Kidney epithelial cell (primary cell): Measurements from ENCODE around the gene CD79B. TPM values are rescaled to one million over a fixed set of nuclear protein-coding genes. Genes with fewer than 3 reads are reported as not detected.

Source experiments
- DNase-seq: peaks from one replicate; pipeline ENCODE4 v3.0.0-alpha.2; 2010; ENCODE audit warnings: low read depth
- H3K27me3 ChIP-seq: 2 replicates; pipeline ENCODE4 v1.6.0; 2011; ENCODE audit warnings: low read length; ENCODE audit not compliant: control insufficient read depth, insufficient read depth
- H3K36me3 ChIP-seq: 2 replicates; pipeline ENCODE4 v1.5.1; 2011; ENCODE audit warnings: low read length; ENCODE audit not compliant: control insufficient read depth, insufficient read depth
- H3K4me3 ChIP-seq: 2 replicates; pipeline ENCODE4 v1.5.1; 2011; ENCODE audit warnings: low read depth, mild to moderate bottlenecking, control low read depth, low read length
- CTCF ChIP-seq: IDR thresholded peaks from 2 replicates; pipeline ENCODE4 v1.5.1; 2011; ENCODE audit warnings: mild to moderate bottlenecking, moderate library complexity, low read length, control low read depth, inconsistent platforms; ENCODE audit not compliant: insufficient read depth, poor library complexity, severe bottlenecking
- total RNA-seq: library from RNA; depleted of rRNA; stranded (reverse); fragments of >200 nt; gene quantifications from 2 replicates; pipeline ENCODE4 v1.2.3, GENCODE V29; 2015

Gene CD79B
- total RNA-seq, 1 donor from 2014 or later, result not detected

- H3K27me3 ChIP-seq, result peaks cover 1% of the 10 kb centered on the region
- H3K36me3 ChIP-seq, result no peaks in the 10 kb centered on the region
- no peak for DNase-seq
- no peak overlapping the region for H3K4me3 ChIP-seq
- no peak for TF ChIP-seq CTCF
Observed at GRCh38 chr17:63966646-63967264, 34.6 kb upstream of the CD79B start.

GRCh38 chr17:63963123-63963522 is 31.0 kb upstream of the CD79B start:
- peaks cover 13% of the 10 kb centered on the region for H3K27me3 ChIP-seq
- no peaks in the 10 kb centered on the region for H3K36me3 ChIP-seq
- TF ChIP-seq CTCF, result no peak
- H3K4me3 ChIP-seq, result no peak overlapping the region
- DNase-seq, result no peak

GRCh38 chr17:63962298-63962744 is 30.2 kb upstream of the CD79B start:
- DNase-seq, result no peak
- Histone ChIP-seq H3K27me3 (peaks cover 13% of the 10 kb centered on the region), H3K36me3 (no peaks in the 10 kb centered on the region), H3K4me3 (no peak overlapping the region)
- TF ChIP-seq CTCF, result no peak

GRCh38 chr17:63961355-63962212 is 29.5 kb upstream of the CD79B start:
- TF ChIP-seq CTCF, result no peak
- no peak for DNase-seq
- Histone ChIP-seq H3K27me3 (peaks cover 13% of the 10 kb centered on the region), H3K4me3 (no peak overlapping the region), H3K36me3 (no peaks in the 10 kb centered on the region)

- peaks cover 13% of the 10 kb centered on the region for H3K27me3 ChIP-seq
- DNase-seq, result no peak
- no peak for TF ChIP-seq CTCF
- H3K36me3 ChIP-seq, result no peaks in the 10 kb centered on the region
- H3K4me3 ChIP-seq, result no peak overlapping the region
Observed at GRCh38 chr17:63960430-63960829, 28.3 kb upstream of the CD79B start.
